ENCODE results near the gene SHB.

SHB gene

GRCh38 chr9:38088006-38088925 lies 19.2 kb upstream of the SHB start:
- DNase-seq: peak in 1 of 2 donors; percentile 71

GRCh38 chr9:38086496-38086895 lies 17.5 kb upstream of the SHB start:
- DNase-seq: no peak

- DNase-seq: no peak
These were observed 16.3 kb upstream of the SHB start for GRCh38 chr9:38085308-38085707.

GRCh38 chr9:38084556-38084880 lies 15.5 kb upstream of the SHB start:
- DNase-seq: peak; percentile 36 to 38

GRCh38 chr9:38083858-38084555 lies 15.0 kb upstream of the SHB start:
- no peak for DNase-seq

- no peak for DNase-seq
These were observed 13.6 kb upstream of the SHB start for GRCh38 chr9:38082446-38083287.

GRCh38 chr9:38081356-38082108 lies 12.5 kb upstream of the SHB start:
- DNase-seq: no peak

GRCh38 chr9:38079461-38080031 lies 10.5 kb upstream of the SHB start:
- DNase-seq: no peak

GRCh38 chr9:38075272-38075671 lies 6.2 kb upstream of the SHB start:
- no peak for DNase-seq

- DNase-seq: no peak
These were observed 5.5 kb upstream of the SHB start for GRCh38 chr9:38074441-38074961.

- no peak for DNase-seq
These were observed 4.9 kb upstream of the SHB start for GRCh38 chr9:38073882-38074281.

GRCh38 chr9:38071470-38072134 lies 2.6 kb upstream of the SHB start:
- DNase-seq: no peak

- no peak for DNase-seq
These were observed 957 bp downstream of the SHB start for GRCh38 chr9:38067859-38068681.

- peak in 1 of 2 donors; percentile 18 for DNase-seq
These were observed 1.8 kb downstream of the SHB start for GRCh38 chr9:38066914-38067858.

GRCh38 chr9:38066197-38066913 lies 2.7 kb downstream of the SHB start:
- no peak for DNase-seq

GRCh38 chr9:38065369-38066075 lies 3.5 kb downstream of the SHB start:
- DNase-seq: no peak

- no peak for DNase-seq
These were observed 4.1 kb downstream of the SHB start for GRCh38 chr9:38064842-38065368.

GRCh38 chr9:38063363-38063707 lies 5.7 kb downstream of the SHB start:
- no peak for DNase-seq
